A549 (cell line): ENCODE data around the gene LYL1.

ENCODE experiments used
- FOSL2 ChIP-seq, 2 experiments: fragments of 450-650 bp in 1 of 2; fragments of >200 bp in 1 of 2; sonication (Bioruptor Twin) in 1 of 2; formaldehyde crosslinking; IDR thresholded peaks; 2 replicates each; pipeline versions ENCODE4 v1.5.0 to v1.6.1; 2016 to 2020; ENCODE audit warnings: mild to moderate bottlenecking in 1 of 2, moderate library complexity in 1 of 2
- HDAC2 ChIP-seq: fragments of 200-600 bp; sonication (generic); IDR thresholded peaks from 2 replicates; pipeline ENCODE4 v1.6.1; 2016
- SMC3 ChIP-seq: fragments of >200 bp; sonication (Bioruptor Twin); formaldehyde crosslinking; IDR thresholded peaks from 3 replicates; pipeline ENCODE4 v1.6.1; 2018; ENCODE audit warnings: inconsistent platforms
- TF ChIP-seq, protein P1 (sequence below): fragments of >200 bp; sonication (Bioruptor Twin); formaldehyde crosslinking; IDR thresholded peaks from 3 replicates; pipeline ENCODE4 v1.5.1; 2016

- TF ChIP-seq, protein P1, sequence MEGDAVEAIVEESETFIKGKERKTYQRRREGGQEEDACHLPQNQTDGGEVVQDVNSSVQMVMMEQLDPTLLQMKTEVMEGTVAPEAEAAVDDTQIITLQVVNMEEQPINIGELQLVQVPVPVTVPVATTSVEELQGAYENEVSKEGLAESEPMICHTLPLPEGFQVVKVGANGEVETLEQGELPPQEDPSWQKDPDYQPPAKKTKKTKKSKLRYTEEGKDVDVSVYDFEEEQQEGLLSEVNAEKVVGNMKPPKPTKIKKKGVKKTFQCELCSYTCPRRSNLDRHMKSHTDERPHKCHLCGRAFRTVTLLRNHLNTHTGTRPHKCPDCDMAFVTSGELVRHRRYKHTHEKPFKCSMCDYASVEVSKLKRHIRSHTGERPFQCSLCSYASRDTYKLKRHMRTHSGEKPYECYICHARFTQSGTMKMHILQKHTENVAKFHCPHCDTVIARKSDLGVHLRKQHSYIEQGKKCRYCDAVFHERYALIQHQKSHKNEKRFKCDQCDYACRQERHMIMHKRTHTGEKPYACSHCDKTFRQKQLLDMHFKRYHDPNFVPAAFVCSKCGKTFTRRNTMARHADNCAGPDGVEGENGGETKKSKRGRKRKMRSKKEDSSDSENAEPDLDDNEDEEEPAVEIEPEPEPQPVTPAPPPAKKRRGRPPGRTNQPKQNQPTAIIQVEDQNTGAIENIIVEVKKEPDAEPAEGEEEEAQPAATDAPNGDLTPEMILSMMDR = no peak
- TF ChIP-seq FOSL2 (IDR thresholded peaks at IDR 0.05) (no peak), FOSL2 (CRISPR knock-in tag; IDR thresholded peaks at IDR 0.05) (no peak), HDAC2 (no peak), SMC3 (no peak)
Measured at GRCh38 chr19:13077240-13077639, 25.4 kb downstream of the LYL1 start.
